ENCODE measurements around the gene EYA2.

DNA sequence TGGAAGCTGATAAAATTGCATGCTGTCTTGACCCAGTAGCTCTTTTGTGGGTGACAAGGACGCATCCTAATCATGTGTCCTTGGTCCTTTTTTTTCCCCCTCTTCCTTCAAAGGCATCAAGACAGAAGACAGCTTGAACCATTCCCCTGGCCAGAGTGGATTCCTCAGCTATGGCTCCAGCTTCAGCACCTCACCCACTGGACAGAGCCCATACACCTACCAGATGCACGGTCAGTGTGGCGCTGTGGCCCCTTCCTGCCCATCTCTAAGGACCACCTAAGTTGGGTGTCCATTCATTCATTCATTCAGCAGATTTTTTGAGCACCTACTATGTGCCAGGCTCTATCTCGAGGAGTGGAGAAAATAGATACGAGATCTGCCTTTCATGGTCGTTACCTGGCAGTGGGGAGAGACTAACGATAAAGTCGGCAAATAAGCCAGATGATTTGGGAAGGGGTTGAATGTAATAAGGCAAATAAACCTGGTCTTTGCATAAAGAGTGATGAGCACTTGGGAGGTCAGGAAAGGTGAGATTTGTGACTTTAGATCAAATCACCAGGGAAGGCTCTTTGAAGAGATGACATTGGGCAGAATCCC lies 121.5 kb downstream of the EYA2 start:
- TF ChIP-seq, protein P1, sequence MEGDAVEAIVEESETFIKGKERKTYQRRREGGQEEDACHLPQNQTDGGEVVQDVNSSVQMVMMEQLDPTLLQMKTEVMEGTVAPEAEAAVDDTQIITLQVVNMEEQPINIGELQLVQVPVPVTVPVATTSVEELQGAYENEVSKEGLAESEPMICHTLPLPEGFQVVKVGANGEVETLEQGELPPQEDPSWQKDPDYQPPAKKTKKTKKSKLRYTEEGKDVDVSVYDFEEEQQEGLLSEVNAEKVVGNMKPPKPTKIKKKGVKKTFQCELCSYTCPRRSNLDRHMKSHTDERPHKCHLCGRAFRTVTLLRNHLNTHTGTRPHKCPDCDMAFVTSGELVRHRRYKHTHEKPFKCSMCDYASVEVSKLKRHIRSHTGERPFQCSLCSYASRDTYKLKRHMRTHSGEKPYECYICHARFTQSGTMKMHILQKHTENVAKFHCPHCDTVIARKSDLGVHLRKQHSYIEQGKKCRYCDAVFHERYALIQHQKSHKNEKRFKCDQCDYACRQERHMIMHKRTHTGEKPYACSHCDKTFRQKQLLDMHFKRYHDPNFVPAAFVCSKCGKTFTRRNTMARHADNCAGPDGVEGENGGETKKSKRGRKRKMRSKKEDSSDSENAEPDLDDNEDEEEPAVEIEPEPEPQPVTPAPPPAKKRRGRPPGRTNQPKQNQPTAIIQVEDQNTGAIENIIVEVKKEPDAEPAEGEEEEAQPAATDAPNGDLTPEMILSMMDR (IDR thresholded peaks at IDR 0.05 in 4 of 5, conservative IDR thresholded peaks at IDR 0.05 in 1 of 5), result no peak
- TF ChIP-seq POLR2A (IDR thresholded peaks at IDR 0.05), result no peak
